ENCODE results near the gene ZNF77.

DNA sequence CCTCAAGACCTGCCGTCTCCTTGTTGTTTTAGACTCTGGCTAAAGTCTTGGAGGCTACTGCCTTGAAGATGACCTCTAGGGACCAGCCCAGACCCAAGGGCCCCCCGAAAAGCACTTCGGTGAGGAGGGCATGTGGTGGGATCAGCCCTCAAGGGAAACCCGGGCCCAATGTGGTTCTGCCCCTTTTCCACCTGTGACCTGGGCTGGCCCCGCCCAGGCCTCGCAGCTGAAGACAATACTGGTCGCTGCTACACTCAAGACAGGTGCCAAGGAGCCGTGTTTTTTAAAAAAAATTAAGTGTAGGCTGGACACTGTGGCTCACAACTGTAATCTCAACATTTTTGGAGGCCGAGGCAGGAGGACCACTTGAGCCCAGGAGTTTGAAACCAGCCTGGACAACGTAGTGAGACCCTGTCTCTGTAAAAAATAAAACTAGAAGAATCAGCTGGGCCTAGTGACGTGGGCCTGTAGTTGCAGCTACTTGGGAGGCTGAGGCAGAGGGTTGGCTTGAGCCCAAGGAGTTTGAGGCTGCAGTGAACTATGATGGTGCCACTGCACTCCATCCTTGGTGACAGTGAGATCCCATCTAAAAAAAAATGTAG is 33.5 kb upstream of the ZNF77 start:
- no peak for TF ChIP-seq CTCF (IDR thresholded peaks at IDR 0.05)
- TF ChIP-seq EP300 (IDR thresholded peaks at IDR 0.05) = no peak
- no peak for TF ChIP-seq POLR2A (IDR thresholded peaks at IDR 0.05)

Data from tibial nerve (tissue), 4 donors.